K562 (cell line): Measurements from ENCODE around the gene ADAM22. TPM values are rescaled to one million over a fixed set of nuclear protein-coding genes. Genes with fewer than 3 reads are reported as not detected.

Experiments
- ATAC-seq: fragments of 200-7000 bp; cut with Tn5 transposase; 3 replicates; pipeline ENCODE4 v1.9.1; 2020; ENCODE audit warnings: moderate library complexity
- BruUV-seq: library from RNA; stranded (reverse); fragments of 400-500 nt; replicated peaks from 2 replicates; lab custom pipeline; 2021; lab: Mats Ljungman, UMichigan
- CTCF ChIA-PET: fragments of 300-600 bp; formaldehyde crosslinking; extraction: SDS; loops from one replicate; lab custom pipeline; 2021; ENCODE audit warnings: low intra/inter-chr PET ratio; lab: Yijun Ruan, JAX
- POLR2A ChIA-PET: fragments of 300-600, 350-650 bp; sonication (Branson Sonifier 250); formaldehyde crosslinking; extraction: SDS; loops from one replicate; lab custom pipeline; 2021; ENCODE audit warnings: antibody characterized with exemption, inconsistent platforms; lab: Yijun Ruan, JAX
- DNase-seq, 4 experiments: peaks; one replicate each; pipeline versions ENCODE4 v3.0.0 to v3.0.0-alpha.2; 2011 to 2018; ENCODE audit warnings: low spot score in 3 of 4, mixed read lengths in 3 of 4; ENCODE audit errors: extremely low read depth in 1 of 4
- FAIRE-seq: peaks from 2 replicates; lab custom pipeline; 2011; peaks lifted over from hg19 to GRCh38; lab: Jason Lieb, UNC
- H2AFZ ChIP-seq: 2 replicates; pipeline ENCODE4 v1.6.0; 2011; ENCODE audit warnings: low read depth, low read length, control low read depth, inconsistent platforms
- H3K27ac ChIP-seq: fragments of 200-600 bp; 3 replicates; pipeline ENCODE4 v1.8.0; 2011; ENCODE audit warnings: low read depth, mild to moderate bottlenecking, control low read depth, inconsistent platforms, low read length, moderate library complexity, mixed read lengths; ENCODE audit errors: extremely low read depth
- H3K27me3 ChIP-seq, 2 experiments: fragments of 300-600 bp in 1 of 2; 2 replicates in 1 of 2; 3 replicates in 1 of 2; pipeline versions ENCODE4 v1.6.0 to v1.8.0; 2011; ENCODE audit warnings: inconsistent platforms in 2 of 2, low read length in 2 of 2, mild to moderate bottlenecking in 1 of 2, mixed read lengths in 1 of 2, moderate library complexity in 1 of 2; ENCODE audit not compliant: control insufficient read depth in 2 of 2, insufficient read depth in 2 of 2
- H3K36me3 ChIP-seq: fragments of 300-600 bp; 3 replicates; pipeline ENCODE4 v1.8.0; 2011; ENCODE audit warnings: mild to moderate bottlenecking, low read length, inconsistent platforms; ENCODE audit not compliant: control insufficient read depth, insufficient read depth
- H3K4me1 ChIP-seq, 2 experiments: fragments of 200-600 bp in 1 of 2; replicated peaks in 1 of 2; 2 replicates in 1 of 2; 3 replicates in 1 of 2; pipeline versions ENCODE4 v1.5.1 to v1.8.0; 2011; ENCODE audit warnings: inconsistent platforms in 2 of 2, low read length in 2 of 2, mild to moderate bottlenecking in 1 of 2, mixed read lengths in 1 of 2, moderate library complexity in 1 of 2; ENCODE audit not compliant: control insufficient read depth in 2 of 2, insufficient read depth in 2 of 2
- H3K4me2 ChIP-seq: 2 replicates; pipeline ENCODE4 v1.6.1; 2011; ENCODE audit warnings: low read length, control low read depth, inconsistent platforms, mixed read lengths; ENCODE audit not compliant: insufficient read depth
- H3K4me3 ChIP-seq: fragments of 200-600 bp; sonication (generic), shearing (Covaris generic); 2 replicates; pipeline ENCODE4 v1.5.1; 2016; ENCODE audit warnings: control low read depth, inconsistent platforms
- H3K79me2 ChIP-seq: fragments of 200-600 bp; 3 replicates; pipeline ENCODE4 v1.8.0; 2011; ENCODE audit warnings: low read length, inconsistent platforms; ENCODE audit not compliant: control insufficient read depth, insufficient read depth
- H3K9ac ChIP-seq, 2 experiments: 2 replicates each; pipeline versions ENCODE4 v1.6.0 to v1.6.1; 2011; ENCODE audit warnings: low read depth in 2 of 2, low read length in 2 of 2, control low read depth in 1 of 2, inconsistent platforms in 1 of 2, mild to moderate bottlenecking in 1 of 2, mixed read lengths in 1 of 2; ENCODE audit not compliant: insufficient read depth in 1 of 2
- H3K9me1 ChIP-seq: one replicate; pipeline ENCODE4 v1.6.0; 2011; ENCODE audit warnings: inconsistent platforms, mild to moderate bottlenecking, low read length, moderate library complexity; ENCODE audit not compliant: control insufficient read depth, insufficient read depth
- H3K9me3 ChIP-seq: replicated peaks from 2 replicates; pipeline ENCODE4 v1.5.1; 2011; ENCODE audit warnings: low read depth, low read length, inconsistent platforms; ENCODE audit not compliant: control insufficient read depth, insufficient read depth
- H4K20me1 ChIP-seq: replicated peaks from 2 replicates; pipeline ENCODE4 v1.6.1; 2011; ENCODE audit warnings: low read length, inconsistent platforms, mixed read lengths; ENCODE audit not compliant: control insufficient read depth, insufficient read depth
- BCLAF1 ChIP-seq, 2 experiments: fragments of 450-650 bp in 1 of 2; IDR thresholded peaks; 2 replicates each; pipeline ENCODE4 v1.6.1; 2011 to 2017; ENCODE audit warnings: low read depth in 2 of 2, antibody characterized with exemption in 1 of 2, borderline replicate concordance in 1 of 2, low read length in 1 of 2, mild to moderate bottlenecking in 1 of 2, mixed read lengths in 1 of 2; ENCODE audit not compliant: control insufficient read depth in 1 of 2
- KLF6 ChIP-seq: fragments of 250-450 bp; sonication (Bioruptor Pico); IDR thresholded peaks from 2 replicates; pipeline ENCODE4 v1.4.0; 2020; ENCODE audit warnings: mild to moderate bottlenecking, moderate library complexity, borderline replicate concordance
- PPARD ChIP-seq: fragments of 250-450 bp; sonication (Bioruptor Pico); IDR thresholded peaks from 2 replicates; pipeline ENCODE4 v1.8.0; 2022; ENCODE audit warnings: inconsistent platforms, mild to moderate bottlenecking, moderate library complexity
- SIX5 ChIP-seq, 2 experiments: IDR thresholded peaks; 2 replicates each; pipeline ENCODE4 v1.6.1; 2011; ENCODE audit warnings: low read length in 2 of 2, borderline replicate concordance in 1 of 2, low read depth in 1 of 2, mild to moderate bottlenecking in 1 of 2, moderate library complexity in 1 of 2; ENCODE audit not compliant: insufficient read depth in 1 of 2
- ZNF175 ChIP-seq: fragments of 200-800 bp; sonication (Bioruptor generic); IDR thresholded peaks from 2 replicates; pipeline ENCODE4 v1.6.1; 2016; ENCODE audit warnings: low read depth, mild to moderate bottlenecking, missing genetic modification characterization, missing compliant biosample characterization
- ZNF347 ChIP-seq: fragments of 450-650 bp; formaldehyde crosslinking; IDR thresholded peaks from 2 replicates; pipeline ENCODE4 v1.4.0; 2020; ENCODE audit warnings: low read depth, mild to moderate bottlenecking, moderate library complexity
- ZNF592 ChIP-seq: fragments of 450-650 bp; IDR thresholded peaks from 2 replicates; pipeline ENCODE4 v1.6.1; 2017; ENCODE audit warnings: antibody characterized with exemption, mild to moderate bottlenecking
- WGBS: fragments of 100-300 bp; shearing (Covaris generic); methylation state at CpG from one replicate; pipeline ENCODE4 v1.1.6; 2016; ENCODE audit warnings: low coverage, mixed read lengths; ENCODE audit not compliant: insufficient coverage; ENCODE audit errors: missing lambda C conversion rate; 5-methylcytosine and 5-hydroxymethylcytosine counted together
- in situ Hi-C: fragments of 300-500 bp; cut with MboI; formaldehyde crosslinking; loops from 4 replicates; pipeline ENCODE4 v1.15.0; 2018; ENCODE audit warnings: inconsistent platforms, mixed read lengths
- intact Hi-C: fragments of 100-400 bp; cut with micrococcal nuclease; formaldehyde crosslinking; loops from 2 replicates; pipeline ENCODE4 v1.14.2; 2022
- polyA plus RNA-seq, 8 experiments: library from polyadenylated mRNA; depleted of rRNA in 4 of 8; stranded (reverse) in 5 of 8; unstranded in 3 of 8; fragments of >200 nt; fragmentation: Nextera tagmentation in 2 of 8; fragmentation: Illumina TruSeq in 1 of 8; extraction: Ambion mirVana in 2 of 8; extraction: Trizol in 1 of 8; gene quantifications; 2 replicates each; pipeline versions ENCODE4 v1.2.1 to v1.2.3, GENCODE V29; 2011 to 2014; ENCODE audit warnings: inconsistent platforms in 1 of 8, missing spikeins in 1 of 8
- total RNA-seq, 7 experiments: library from RNA; depleted of rRNA in 6 of 7; stranded (reverse); fragments of >200 nt in 6 of 7; fragmentation: Illumina TruSeq in 2 of 7; extraction: Trizol in 2 of 7; gene quantifications; 2 replicates each; pipeline versions ENCODE4 v1.2.1 to v1.2.3, GENCODE V29; 2011 to 2021; ENCODE audit warnings: low replicate concordance in 1 of 7

Gene ADAM22
- total and polyA plus RNA-seq, 9 of the 15 experiments (the other 6 are each of a cell fraction or from before 2014, with no cell fraction given), result 0.01 to 0.58 (median 0.18) TPM

- TF ChIP-seq KLF6 (CRISPR knock-in tag) (no peak), PPARD (CRISPR knock-in tag) (no peak), ZNF175 (no peak), BCLAF1 (IDR thresholded peaks at IDR 0.05; ENCODE audit: borderline replicate concordance in 1 of 2, control insufficient read depth in 1 of 2, low read depth in 2 of 2, low read length in 1 of 2) (no peak)
Measured at GRCh38 chr7:88212918-88213317, 278.9 kb downstream of the ADAM22 start (continued).

GRCh38 chr7:88214456-88214855, 280.4 kb downstream of the ADAM22 start:
- H3K9ac ChIP-seq, result no peak overlapping the region
- no TSS peak for BruUV-seq
- H3K79me2 ChIP-seq, result peaks cover 25% of the 10 kb centered on the region
- in situ Hi-C loops, result no loop called here
- H3K27me3 ChIP-seq, result no peaks in the 10 kb centered on the region
- DNase-seq (no peak), FAIRE-seq (no peak), ATAC-seq (no peak)
- TF ChIP-seq ZNF592 (no peak), ZNF347 (CRISPR knock-in tag) (no peak), SIX5 (IDR thresholded peaks at IDR 0.05; ENCODE audit: borderline replicate concordance in 1 of 2, insufficient read depth in 1 of 2, low read depth in 1 of 2, low read length in 2 of 2) (no peak)
- H2AFZ ChIP-seq, result no peak overlapping the region
- ChIA-PET CTCF (no interaction called here), POLR2A (interaction anchor here (0.6 to 1.6 kb wide), 3 partner anchors 10 to 346 kb away, joined by 3 to 6 read pairs (median 3); no protein-coding TSS in a partner anchor)
- 93% methylated on average over 2 of the region's 2 CpGs for WGBS
- peaks cover 0 to 12% of the 10 kb centered on the region in 2 experiments; a peak in 2 of 5 replicates for H3K4me1 ChIP-seq
- no peaks in the 10 kb centered on the region for H3K9me1 ChIP-seq
- intact Hi-C loops, result loop anchor here (10.0 kb wide), 1 partner anchor 340 kb away; the partner anchor contains the start of genes DBF4 and SLC25A40
- no peak overlapping the region for H3K4me2 ChIP-seq
- no peak overlapping the region for H3K27ac ChIP-seq
- H3K36me3 ChIP-seq, result peaks cover 62% of the 10 kb centered on the region
- no peaks in the 10 kb centered on the region for H3K9me3 ChIP-seq
- H4K20me1 ChIP-seq, result no peaks in the 10 kb centered on the region
- H3K4me3 ChIP-seq, result no peak overlapping the region
